CD4-positive, alpha-beta T cell (primary cell): ENCODE results near the gene ITGA6. TPM values are rescaled to one million over a fixed set of nuclear protein-coding genes. Genes with fewer than 3 reads are reported as not detected.
A peak's percentile ranks its signal among the peaks of the same experiment; 100 is the strongest.

Source experiments
- ATAC-seq: fragments of 200-7000 bp; cut with Tn5 transposase; one replicate; pipeline ENCODE4 v1.10.0; 2022; ENCODE audit warnings: mild to moderate bottlenecking; ENCODE audit not compliant: poor library complexity
- CTCF ChIA-PET: fragments of 350-600 bp; sonication (Branson Sonifier 250); formaldehyde crosslinking; loops from one replicate; lab custom pipeline; 2021; ENCODE audit warnings: antibody characterized with exemption, inconsistent platforms; lab: Charles Lee
- POLR2A ChIA-PET: fragments of 350-600 bp; sonication (Branson Sonifier 250); formaldehyde crosslinking; loops from one replicate; lab custom pipeline; 2021; ENCODE audit warnings: antibody characterized with exemption, inconsistent platforms; lab: Charles Lee
- DNase-seq, 14 experiments: peaks; one replicate each; pipeline ENCODE4 v3.0.0-alpha.2; 2013 to 2020; ENCODE audit warnings: mixed read lengths in 2 of 14
- H3K27ac ChIP-seq, 2 donors: one replicate each; pipeline versions ENCODE4 v1.5.1 to v1.7.0; 2013; ENCODE audit warnings: low read length in 2 of 2, low read depth in 1 of 2, mild to moderate bottlenecking in 1 of 2
- H3K27me3 ChIP-seq, 2 experiments: 1 replicate in 1 of 2; 2 replicates in 1 of 2; pipeline versions ENCODE4 v1.6.1 to v1.7.0; 2013; ENCODE audit warnings: low read length in 2 of 2, control low read depth in 1 of 2, mild to moderate bottlenecking in 1 of 2, moderate library complexity in 1 of 2; ENCODE audit not compliant: insufficient read depth in 2 of 2, control insufficient read depth in 1 of 2
- H3K36me3 ChIP-seq: one replicate; pipeline ENCODE4 v1.6.1; 2013; ENCODE audit warnings: low read length, control low read depth; ENCODE audit not compliant: insufficient read depth
- H3K4me1 ChIP-seq: one replicate; pipeline ENCODE4 v1.6.1; 2013; ENCODE audit warnings: low read length, control low read depth; ENCODE audit not compliant: insufficient read depth
- H3K4me3 ChIP-seq: one replicate; pipeline ENCODE4 v1.5.1; 2013; ENCODE audit warnings: mild to moderate bottlenecking, low read length, moderate library complexity
- H3K9me3 ChIP-seq, 2 experiments: 1 replicate in 1 of 2; 2 replicates in 1 of 2; pipeline versions ENCODE4 v1.6.1 to v1.7.0; 2013; ENCODE audit warnings: low read length in 2 of 2, mild to moderate bottlenecking in 2 of 2, control low read depth in 1 of 2, moderate library complexity in 1 of 2; ENCODE audit not compliant: control insufficient read depth in 1 of 2, insufficient read depth in 1 of 2
- H3K27ac Mint-ChIP-seq: one replicate; pipeline ENCODE4 v1.8.0; 2020; ENCODE audit warnings: mixed read lengths
- H3K27me3 Mint-ChIP-seq: one replicate; pipeline ENCODE4 v1.8.0; 2021; ENCODE audit warnings: mixed read lengths
- H3K36me3 Mint-ChIP-seq: one replicate; pipeline ENCODE4 v1.8.0; 2021; ENCODE audit warnings: low read depth, mixed read lengths
- H3K4me1 Mint-ChIP-seq: one replicate; pipeline ENCODE4 v1.8.0; 2021; ENCODE audit warnings: low read depth, mixed read lengths
- H3K4me3 Mint-ChIP-seq: one replicate; pipeline ENCODE4 v1.8.0; 2020; ENCODE audit warnings: mild to moderate bottlenecking, mixed read lengths
- H3K9me3 Mint-ChIP-seq: one replicate; pipeline ENCODE4 v1.8.0; 2020; ENCODE audit warnings: mixed read lengths
- CTCF ChIP-seq: fragments of 200-600 bp; IDR thresholded peaks from one replicate; pipeline ENCODE4 v1.8.0; 2022; ENCODE audit warnings: antibody characterized with exemption, mild to moderate bottlenecking
- intact Hi-C, 2 experiments: fragments of 100-400 bp; cut with DNase I in 1 of 2; cut with micrococcal nuclease in 1 of 2; formaldehyde crosslinking; loops; one replicate each; pipeline versions ENCODE4 v1.15.1 to v1.9.0; 2023 to 2025; cut with DNase I, micrococcal nuclease
- total RNA-seq, 174 experiments: library from RNA in 2 of 174; stranded (reverse) in 2 of 174; gene quantifications; one replicate each; pipeline ENCODE4 v1.2.3 and lab custom pipeline; 2021 to 2026

Gene ITGA6
- total RNA-seq, 2 experiments from 2014 or later = 53.5 to 58.0 TPM

- Mint-ChIP-seq H3K27me3 (no peaks in the 10 kb centered on the region), H3K36me3 (peaks cover 6% of the 10 kb centered on the region), H3K4me1 (peaks cover 93% of the 10 kb centered on the region), H3K9me3 (no peaks in the 10 kb centered on the region), H3K27ac (peak overlapping the region; percentile 93), H3K4me3 (peak overlapping the region; percentile 86)
- intact Hi-C loops = loop anchor here (1.0 to 10.0 kb wide), 6 partner anchors 18 to 886 kb away; partner anchors contain the start of genes DLX2 (in 2 of the 2) and METAP1D (in 2 of the 2)
- ChIA-PET POLR2A (interaction anchor here (0.6 to 8.7 kb wide), 15 partner anchors 8 to 538 kb away, joined by 3 to 482 read pairs (median 10); partner anchors contain the start of genes DLX2, HAT1 and ITGA6), CTCF (interaction anchor here (1.2 to 11.3 kb wide), 6 partner anchors 16 to 288 kb away, joined by 4 to 282 read pairs (median 10); partner anchors contain the start of gene ITGA6)
- peaks cover 5% of the 10 kb centered on the region for H3K36me3 ChIP-seq
- H3K27me3 ChIP-seq = no peaks in the 10 kb centered on the region
- DNase-seq (peak in 1 of 14 experiments; percentile 44), ATAC-seq (no peak)
- peak overlapping the region; percentile 12 to 49 for H3K27ac ChIP-seq
- H3K4me1 ChIP-seq = peaks cover 80% of the 10 kb centered on the region
- H3K9me3 ChIP-seq = no peaks in the 10 kb centered on the region
- no peak for TF ChIP-seq CTCF
- H3K4me3 ChIP-seq = no peak overlapping the region
Observed at GRCh38 chr2:172460780-172461201, 33.4 kb downstream of the ITGA6 start.

- H3K4me3 ChIP-seq = peak overlapping the region; percentile 52
- CTCF ChIA-PET = interaction anchor here (0.6 to 11.3 kb wide), 30 partner anchors 10 to 1533 kb away, joined by 3 to 282 read pairs (median 4); partner anchors contain the start of genes GORASP2 and ITGA6
- intact Hi-C loops = loop anchor here (1.0 to 10.0 kb wide), 8 partner anchors 19 to 887 kb away; partner anchors contain the start of genes DLX2 (in 2 of the 2) and METAP1D (in 2 of the 2)
Observed at GRCh38 chr2:172461591-172462372, 34.4 kb downstream of the ITGA6 start.

More at GRCh38 chr2:172461591-172462372, 34.4 kb downstream of the ITGA6 start:
- no peaks in the 10 kb centered on the region for H3K9me3 Mint-ChIP-seq
- POLR2A ChIA-PET = interaction anchor here (0.7 to 8.7 kb wide), 20 partner anchors 9 to 775 kb away, joined by 3 to 482 read pairs (median 6); partner anchors contain the start of genes DLX2, DYNC1I2, HAT1 and ITGA6
- H3K36me3 Mint-ChIP-seq = peaks cover 15% of the 10 kb centered on the region
- DNase-seq = peak; percentile 66 to 89 (median 77)
- Histone ChIP-seq H3K4me1 (peaks cover 77% of the 10 kb centered on the region), H3K36me3 (peaks cover 15% of the 10 kb centered on the region), H3K27me3 (no peaks in the 10 kb centered on the region), H3K27ac (peak overlapping the region; percentile 26 to 49), H3K9me3 (no peaks in the 10 kb centered on the region)
- H3K4me3 Mint-ChIP-seq = peak overlapping the region; percentile 85
- peak; percentile 41 for ATAC-seq
- peak; percentile 94 for TF ChIP-seq CTCF
- peak overlapping the region; percentile 93 for H3K27ac Mint-ChIP-seq
- H3K27me3 Mint-ChIP-seq = no peaks in the 10 kb centered on the region
- H3K4me1 Mint-ChIP-seq = peaks cover 94% of the 10 kb centered on the region
